PC-3 (cell line): ENCODE data around the gene SLC22A17.

Experiments
- CTCF ChIP-seq: fragments of 300-600 bp; sonication (generic); conservative IDR thresholded peaks from 2 replicates; pipeline ENCODE4 v1.5.1; 2017; ENCODE audit warnings: antibody characterized with exemption, low read depth, mild to moderate bottlenecking, low read length
- EZH2 ChIP-seq: fragments of 300-600 bp; sonication (generic); IDR thresholded peaks from one replicate; pipeline ENCODE4 v1.6.1; 2017; ENCODE audit warnings: antibody characterized with exemption, mild to moderate bottlenecking, low read length; ENCODE audit not compliant: unreplicated experiment
- EZH2phosphoT487 ChIP-seq: fragments of 300-600 bp; sonication (generic); IDR thresholded peaks from 2 replicates; pipeline ENCODE4 v1.6.1; 2018; ENCODE audit warnings: mild to moderate bottlenecking, antibody characterized with exemption, low read length, borderline replicate concordance

GRCh38 chr14:23322568-23323517, 29.8 kb downstream of the SLC22A17 start:
- TF ChIP-seq EZH2phosphoT487 (no peak), CTCF (no peak), EZH2 (no peak)
